Bronchial epithelial cell (primary cell): ENCODE data around the gene IRAK1. TPM values are rescaled to one million over a fixed set of nuclear protein-coding genes. Genes with fewer than 3 reads are reported as not detected.

Experiments used
- DNase-seq: peaks from one replicate; pipeline ENCODE4 v3.0.0-alpha.2; 2010; ENCODE audit warnings: low read depth
- FAIRE-seq: peaks from 2 replicates; lab custom pipeline; 2011; peaks lifted over from hg19 to GRCh38; lab: Jason Lieb, UNC
- H3K27me3 ChIP-seq: 2 replicates; pipeline ENCODE4 v1.5.1; 2011; ENCODE audit warnings: low read length; ENCODE audit not compliant: control insufficient read depth, insufficient read depth
- H3K36me3 ChIP-seq: 2 replicates; pipeline ENCODE4 v1.5.1; 2011; ENCODE audit warnings: low read length; ENCODE audit not compliant: control insufficient read depth, insufficient read depth
- H3K4me3 ChIP-seq: 2 replicates; pipeline ENCODE4 v1.5.1; 2011; ENCODE audit warnings: mild to moderate bottlenecking, low read depth, low read length, control low read depth
- CTCF ChIP-seq: IDR thresholded peaks from 2 replicates; pipeline ENCODE4 v1.5.1; 2011; ENCODE audit warnings: mild to moderate bottlenecking, moderate library complexity, low read length, control low read depth, inconsistent platforms; ENCODE audit not compliant: insufficient read depth, severe bottlenecking
- total RNA-seq: library from RNA; depleted of rRNA; stranded (reverse); fragments of >200 nt; gene quantifications from 2 replicates; pipeline ENCODE4 v1.2.1, GENCODE V29; 2014

Gene IRAK1
- total RNA-seq, 1 donor from 2014 or later, result 114 TPM

- H3K36me3 ChIP-seq, result peaks cover 18% of the 10 kb centered on the region
- peak; percentile 83 for TF ChIP-seq CTCF
- H3K4me3 ChIP-seq, result no peak overlapping the region
- FAIRE-seq (no peak), DNase-seq (no peak)
- no peaks in the 10 kb centered on the region for H3K27me3 ChIP-seq
These were observed 5.9 kb downstream of the IRAK1 start for GRCh38 chrX:154013614-154014360.

- Histone ChIP-seq H3K27me3 (no peaks in the 10 kb centered on the region), H3K36me3 (peaks cover 16% of the 10 kb centered on the region), H3K4me3 (no peak overlapping the region)
- FAIRE-seq (no peak), DNase-seq (no peak)
- no peak for TF ChIP-seq CTCF
These were observed 6.7 kb downstream of the IRAK1 start for GRCh38 chrX:154013001-154013421.

GRCh38 chrX:154012336-154012991 is 7.2 kb downstream of the IRAK1 start:
- no peak for TF ChIP-seq CTCF
- Histone ChIP-seq H3K4me3 (no peak overlapping the region), H3K27me3 (no peaks in the 10 kb centered on the region), H3K36me3 (peaks cover 15% of the 10 kb centered on the region)
- DNase-seq (no peak), FAIRE-seq (no peak)

- DNase-seq (no peak), FAIRE-seq (no peak)
- H3K27me3 ChIP-seq, result no peaks in the 10 kb centered on the region
- peaks cover 12% of the 10 kb centered on the region for H3K36me3 ChIP-seq
- no peak overlapping the region for H3K4me3 ChIP-seq
- no peak for TF ChIP-seq CTCF
These were observed 8.0 kb downstream of the IRAK1 start for GRCh38 chrX:154011376-154012335.

- FAIRE-seq (no peak), DNase-seq (peak; percentile 72)
- peaks cover 11% of the 10 kb centered on the region for H3K36me3 ChIP-seq
- H3K4me3 ChIP-seq, result no peak overlapping the region
- no peak for TF ChIP-seq CTCF
- H3K27me3 ChIP-seq, result no peaks in the 10 kb centered on the region
These were observed 9.2 kb downstream of the IRAK1 start for GRCh38 chrX:154010330-154011087.
